Kidney epithelial cell (primary cell): ENCODE results near the gene RFX8. TPM values are rescaled to one million over a fixed set of nuclear protein-coding genes. Genes with fewer than 3 reads are reported as not detected.

Experiments
- DNase-seq: peaks from one replicate; pipeline ENCODE4 v3.0.0-alpha.2; 2010; ENCODE audit warnings: low read depth
- H3K27me3 ChIP-seq: 2 replicates; pipeline ENCODE4 v1.6.0; 2011; ENCODE audit warnings: low read length; ENCODE audit not compliant: control insufficient read depth, insufficient read depth
- H3K36me3 ChIP-seq: 2 replicates; pipeline ENCODE4 v1.5.1; 2011; ENCODE audit warnings: low read length; ENCODE audit not compliant: control insufficient read depth, insufficient read depth
- H3K4me3 ChIP-seq: 2 replicates; pipeline ENCODE4 v1.5.1; 2011; ENCODE audit warnings: low read depth, mild to moderate bottlenecking, control low read depth, low read length
- CTCF ChIP-seq: IDR thresholded peaks from 2 replicates; pipeline ENCODE4 v1.5.1; 2011; ENCODE audit warnings: mild to moderate bottlenecking, moderate library complexity, low read length, control low read depth, inconsistent platforms; ENCODE audit not compliant: insufficient read depth, poor library complexity, severe bottlenecking
- total RNA-seq: library from RNA; depleted of rRNA; stranded (reverse); fragments of >200 nt; gene quantifications from 2 replicates; pipeline ENCODE4 v1.2.3, GENCODE V29; 2015

The RFX8 gene
- total RNA-seq, 1 donor from 2014 or later, result 0.25 TPM

GRCh38 chr2:101379091-101379490, 95.8 kb downstream of the RFX8 start:
- TF ChIP-seq CTCF, result no peak
- Histone ChIP-seq H3K27me3 (no peaks in the 10 kb centered on the region), H3K36me3 (no peaks in the 10 kb centered on the region), H3K4me3 (no peak overlapping the region)
- DNase-seq, result no peak

- no peak for TF ChIP-seq CTCF
- Histone ChIP-seq H3K4me3 (no peak overlapping the region), H3K36me3 (no peaks in the 10 kb centered on the region), H3K27me3 (no peaks in the 10 kb centered on the region)
- no peak for DNase-seq
Measured at GRCh38 chr2:101375653-101376052, 99.3 kb downstream of the RFX8 start.

DNA sequence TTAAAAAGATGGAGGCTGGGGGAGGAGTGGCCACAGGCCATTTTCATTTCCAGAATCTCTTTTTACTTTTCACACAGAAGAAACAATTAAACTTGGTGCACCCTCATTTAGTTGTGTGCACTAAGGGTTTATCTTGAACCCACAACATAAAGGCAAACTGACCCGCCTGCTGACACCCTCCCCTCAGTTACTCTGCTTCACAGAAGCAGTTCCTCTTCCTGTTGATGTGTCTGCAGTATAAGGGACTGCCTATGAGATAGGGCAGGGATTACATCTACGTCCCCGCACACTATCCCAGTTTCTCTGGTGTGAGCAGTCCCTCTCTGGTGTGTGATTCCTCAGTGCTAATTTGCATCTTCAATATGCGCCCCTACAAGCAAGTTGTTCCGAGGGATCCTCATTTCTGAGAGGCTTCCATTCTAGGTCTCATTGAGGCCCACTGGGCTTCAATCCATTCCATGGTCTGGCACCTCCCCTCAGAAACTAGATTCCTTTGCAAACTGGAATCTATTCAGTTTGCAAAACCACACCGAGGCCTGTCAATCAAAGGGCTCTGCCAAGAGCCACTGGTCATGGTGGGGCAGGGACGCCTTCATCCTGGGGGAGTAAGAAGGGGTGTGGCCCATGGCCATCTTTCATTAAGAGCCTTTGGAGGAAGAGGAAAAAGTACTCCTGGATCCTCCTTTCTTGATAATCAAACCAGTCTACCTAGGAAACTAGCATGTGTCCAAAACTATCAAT, 99.9 kb downstream of the RFX8 start:
- Histone ChIP-seq H3K27me3 (no peaks in the 10 kb centered on the region), H3K36me3 (no peaks in the 10 kb centered on the region), H3K4me3 (no peak overlapping the region)
- no peak for DNase-seq
- no peak for TF ChIP-seq CTCF

GRCh38 chr2:101372792-101373191, 102.1 kb downstream of the RFX8 start:
- no peak overlapping the region for H3K4me3 ChIP-seq
- no peaks in the 10 kb centered on the region for H3K27me3 ChIP-seq

GRCh38 chr2:101371636-101372035, 103.3 kb downstream of the RFX8 start:
- no peak for DNase-seq
- Histone ChIP-seq H3K27me3 (no peaks in the 10 kb centered on the region), H3K4me3 (no peak overlapping the region), H3K36me3 (no peaks in the 10 kb centered on the region)
- TF ChIP-seq CTCF, result no peak

More at GRCh38 chr2:101372792-101373191, 102.1 kb downstream of the RFX8 start:
- no peaks in the 10 kb centered on the region for H3K36me3 ChIP-seq
- no peak for TF ChIP-seq CTCF
- DNase-seq, result no peak

DNA sequence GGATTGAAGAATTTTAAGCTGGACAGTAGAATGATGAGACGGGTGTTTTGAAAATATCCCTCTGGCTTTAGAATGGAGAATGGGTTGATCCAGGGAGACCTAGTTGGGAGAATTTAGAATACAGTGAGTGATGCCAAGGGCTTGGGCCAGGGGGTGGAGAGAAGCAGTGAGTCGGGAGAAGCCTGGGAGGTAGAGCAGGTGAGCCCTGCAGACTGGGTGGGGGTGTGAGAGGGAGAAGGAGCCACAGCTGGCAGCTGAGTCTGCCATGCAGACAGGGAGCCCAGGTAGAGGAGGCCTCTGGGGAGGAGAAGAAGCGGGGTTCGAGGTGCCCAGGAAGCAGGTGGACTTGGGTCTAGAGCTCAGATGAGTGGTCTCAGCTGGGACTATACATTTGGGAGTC, 105.8 kb downstream of the RFX8 start:
- DNase-seq, result no peak
- no peaks in the 10 kb centered on the region for H3K27me3 ChIP-seq
- H3K4me3 ChIP-seq, result no peak overlapping the region
- TF ChIP-seq CTCF, result no peak
- H3K36me3 ChIP-seq, result no peaks in the 10 kb centered on the region
